A673 (cell line): ENCODE data around the gene CYS1.

Experiments used
- EZH2 ChIP-seq: fragments of 200-600 bp; sonication (generic); IDR thresholded peaks from 2 replicates; pipeline ENCODE4 v1.6.1; 2017; ENCODE audit warnings: borderline replicate concordance, low read depth, mild to moderate bottlenecking, mixed read lengths, antibody characterized with exemption, low read length; ENCODE audit not compliant: poor library complexity, severe bottlenecking
- TF ChIP-seq, protein P1 (sequence below): fragments of 300-800, 200-600 bp; sonication (generic); conservative IDR thresholded peaks from 2 replicates; pipeline ENCODE4 v1.5.1; 2017; ENCODE audit warnings: low read depth, mild to moderate bottlenecking, antibody characterized with exemption, low read length, moderate library complexity, mixed read lengths

DNA sequence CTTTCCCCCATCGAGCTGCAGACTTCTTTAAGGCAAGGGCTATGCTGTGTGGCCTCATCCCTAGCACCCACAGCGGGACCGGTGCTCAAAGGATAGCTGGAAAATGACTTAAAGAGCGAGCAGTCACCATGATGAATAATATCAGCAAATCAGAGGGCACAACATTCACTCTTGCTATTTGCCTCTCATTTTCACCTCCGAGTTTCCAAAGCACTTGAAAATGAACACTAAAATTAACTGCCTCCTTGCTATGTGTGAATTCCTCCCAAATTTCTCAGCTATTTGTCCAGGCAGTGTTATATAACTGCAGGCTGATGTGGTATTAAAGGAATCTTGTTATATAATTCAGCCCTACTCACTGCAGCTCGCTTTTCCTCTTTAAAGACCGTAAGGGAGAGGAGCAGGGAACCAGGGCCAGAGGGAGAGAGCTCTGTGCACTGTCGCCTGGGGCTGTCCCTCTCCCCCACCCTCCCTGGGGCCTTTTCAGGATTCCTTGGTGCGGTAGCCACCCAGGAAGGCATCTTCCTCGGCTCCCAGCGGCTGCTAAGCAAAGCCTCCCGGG is 1.4 kb downstream of the CYS1 start:
- TF ChIP-seq, protein P1, sequence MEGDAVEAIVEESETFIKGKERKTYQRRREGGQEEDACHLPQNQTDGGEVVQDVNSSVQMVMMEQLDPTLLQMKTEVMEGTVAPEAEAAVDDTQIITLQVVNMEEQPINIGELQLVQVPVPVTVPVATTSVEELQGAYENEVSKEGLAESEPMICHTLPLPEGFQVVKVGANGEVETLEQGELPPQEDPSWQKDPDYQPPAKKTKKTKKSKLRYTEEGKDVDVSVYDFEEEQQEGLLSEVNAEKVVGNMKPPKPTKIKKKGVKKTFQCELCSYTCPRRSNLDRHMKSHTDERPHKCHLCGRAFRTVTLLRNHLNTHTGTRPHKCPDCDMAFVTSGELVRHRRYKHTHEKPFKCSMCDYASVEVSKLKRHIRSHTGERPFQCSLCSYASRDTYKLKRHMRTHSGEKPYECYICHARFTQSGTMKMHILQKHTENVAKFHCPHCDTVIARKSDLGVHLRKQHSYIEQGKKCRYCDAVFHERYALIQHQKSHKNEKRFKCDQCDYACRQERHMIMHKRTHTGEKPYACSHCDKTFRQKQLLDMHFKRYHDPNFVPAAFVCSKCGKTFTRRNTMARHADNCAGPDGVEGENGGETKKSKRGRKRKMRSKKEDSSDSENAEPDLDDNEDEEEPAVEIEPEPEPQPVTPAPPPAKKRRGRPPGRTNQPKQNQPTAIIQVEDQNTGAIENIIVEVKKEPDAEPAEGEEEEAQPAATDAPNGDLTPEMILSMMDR: no peak
- no peak for TF ChIP-seq EZH2
